ENCODE results near the gene MVK.

The MVK gene

DNA sequence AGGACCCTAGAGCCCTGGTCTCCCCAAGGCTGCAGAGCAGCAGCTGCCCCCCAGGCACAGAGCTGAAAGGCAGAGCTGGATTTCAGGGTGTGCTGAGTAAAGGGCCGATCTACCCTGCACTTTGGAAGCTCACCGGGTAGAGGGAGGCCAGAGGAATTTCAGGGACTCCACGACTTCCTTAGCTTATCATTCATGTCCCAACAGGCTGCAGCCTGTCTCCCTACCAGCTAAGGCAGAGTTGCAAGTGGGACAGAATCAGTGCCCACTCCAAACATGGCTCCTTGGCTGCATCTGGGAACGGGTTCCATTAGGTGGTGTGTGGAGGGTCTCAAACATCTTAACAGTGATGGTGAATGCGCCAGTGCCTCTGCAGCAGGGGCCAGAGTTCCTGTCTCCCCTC is 27.8 kb upstream of the MVK start:
- DNase-seq (ENCODE audit: low spot score) = no peak

DNA sequence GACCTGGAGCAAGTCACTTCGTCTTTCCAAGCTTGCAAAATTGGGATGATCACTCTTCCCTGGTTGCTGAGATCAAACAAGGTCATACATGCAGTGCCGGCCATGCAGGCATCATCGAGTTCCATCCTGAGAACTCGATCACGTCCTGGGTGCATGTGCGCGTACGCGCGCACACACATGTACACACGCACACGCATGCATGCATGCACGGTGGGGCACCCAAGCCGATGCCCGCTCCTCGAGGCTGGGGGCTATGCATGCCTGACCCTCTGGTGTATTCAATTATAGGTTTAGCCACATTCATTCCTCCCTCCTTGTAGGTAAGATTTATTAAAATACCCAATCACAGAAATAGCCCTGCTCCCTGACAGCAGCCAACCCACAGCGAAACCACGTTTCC is 26.3 kb upstream of the MVK start:
- DNase-seq (ENCODE audit: low spot score) = no peak

DNA sequence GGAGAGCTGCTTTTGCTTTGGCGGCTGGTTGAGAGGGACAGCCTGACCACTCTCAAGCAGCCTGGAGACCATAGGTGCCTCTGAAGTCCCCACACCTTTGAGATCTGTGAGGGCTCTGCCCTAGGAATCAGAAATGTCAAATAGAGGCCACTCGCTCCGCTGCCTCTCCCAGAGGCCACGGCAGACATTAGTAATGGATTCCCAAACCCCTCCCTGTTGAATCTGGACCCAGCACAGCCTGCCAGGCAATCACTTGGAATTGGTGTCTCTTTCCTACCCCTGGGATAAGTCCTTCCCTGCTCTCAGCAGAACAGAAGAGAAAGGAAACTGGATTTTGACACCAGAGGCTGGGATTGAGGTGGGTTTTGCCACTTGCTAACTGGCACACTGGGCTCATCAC is 25.3 kb upstream of the MVK start:
- no peak for DNase-seq (ENCODE audit: low spot score)

DNA sequence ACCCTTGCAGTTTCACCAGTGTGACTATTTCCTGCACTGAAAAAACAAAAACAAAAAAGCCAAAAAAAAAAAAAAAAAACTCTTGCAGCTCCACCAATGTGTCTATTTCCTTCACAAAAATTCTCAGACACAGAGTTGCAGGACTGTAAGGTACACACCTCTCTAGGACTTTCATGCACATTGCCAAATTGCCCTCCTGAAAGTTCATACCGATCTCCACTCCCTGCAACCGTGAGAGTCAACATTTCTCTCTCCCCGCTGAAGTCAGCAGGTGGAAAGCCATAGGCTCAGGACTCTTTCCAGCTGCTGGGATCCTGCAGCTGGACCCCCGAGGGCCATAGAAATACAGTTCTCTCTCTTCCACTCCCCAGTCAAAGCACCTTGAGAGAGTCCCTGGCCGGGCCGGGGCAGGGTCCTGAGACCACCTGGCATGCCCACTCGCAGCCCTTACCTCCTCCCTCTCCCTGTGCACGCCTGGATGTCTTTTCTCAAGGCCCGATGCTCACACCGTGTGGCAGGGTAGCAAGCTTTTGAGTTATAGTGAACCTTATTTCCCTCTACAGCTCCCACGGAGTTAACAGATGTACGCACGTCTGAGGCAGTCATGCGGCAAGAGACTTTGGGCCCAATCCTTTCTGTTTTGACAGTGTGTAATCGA is 23.9 kb upstream of the MVK start:
- no peak for DNase-seq (ENCODE audit: low spot score)

DNA sequence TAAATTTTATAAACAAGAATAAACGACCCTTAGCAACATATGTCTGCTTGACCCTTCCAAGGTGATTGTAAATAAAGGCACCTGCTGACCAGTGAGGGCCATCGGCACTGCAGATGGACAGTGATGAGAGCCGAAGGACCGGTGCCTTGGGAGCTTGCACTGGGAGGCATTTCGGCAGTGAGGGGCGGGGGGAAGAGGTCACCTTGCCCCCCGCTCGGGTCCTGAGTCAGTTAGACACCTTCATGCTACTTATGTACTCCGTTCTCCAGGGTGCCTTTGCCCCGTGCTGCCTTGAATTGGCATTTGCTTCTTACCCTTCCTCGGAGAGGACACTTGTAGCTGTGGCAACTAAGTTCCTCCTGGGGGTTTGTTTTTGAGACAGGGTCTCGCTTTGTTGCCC is 23.3 kb upstream of the MVK start:
- DNase-seq (ENCODE audit: low spot score) = no peak

DNA sequence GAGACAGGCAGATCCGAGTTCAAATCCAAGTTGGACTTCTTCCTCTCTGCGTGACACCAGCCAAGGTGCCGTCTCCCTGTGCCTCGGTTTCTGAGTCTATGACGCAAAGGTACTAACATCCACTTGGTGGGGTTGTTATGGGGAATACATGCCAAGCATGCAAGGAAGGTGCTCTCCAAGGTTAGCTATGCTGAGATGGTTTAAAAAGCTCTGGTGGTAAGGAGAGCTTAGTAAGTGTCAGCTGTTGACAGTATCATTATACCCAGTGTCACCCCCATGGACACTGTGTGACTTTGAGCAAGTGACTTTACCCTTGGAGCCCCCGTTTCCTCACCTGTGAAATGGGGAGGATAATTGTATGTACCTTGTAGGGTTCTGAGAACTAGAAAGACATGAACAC is 22.5 kb upstream of the MVK start:
- no peak for DNase-seq (ENCODE audit: low spot score)

DNA sequence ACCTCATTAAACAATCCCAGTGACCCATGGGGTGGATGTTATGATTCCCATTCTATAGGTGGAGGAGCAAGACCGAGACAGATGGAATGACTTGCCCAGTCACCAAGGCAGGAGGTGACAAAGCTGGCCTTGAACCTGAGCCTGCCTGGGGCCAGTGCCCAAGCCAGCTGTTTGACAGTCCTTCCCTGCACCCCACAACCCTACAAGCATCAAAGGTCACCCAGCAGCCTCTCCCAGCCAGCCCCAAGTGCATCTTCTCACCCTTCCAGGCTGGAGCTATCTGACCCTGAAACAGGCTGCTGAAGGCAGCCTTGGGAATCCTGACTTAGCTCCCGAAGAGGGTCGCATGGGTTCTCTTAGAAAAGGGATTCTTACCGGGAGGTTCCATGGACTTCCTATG is 20.6 kb upstream of the MVK start:
- no peak for DNase-seq (ENCODE audit: low spot score)

DNA sequence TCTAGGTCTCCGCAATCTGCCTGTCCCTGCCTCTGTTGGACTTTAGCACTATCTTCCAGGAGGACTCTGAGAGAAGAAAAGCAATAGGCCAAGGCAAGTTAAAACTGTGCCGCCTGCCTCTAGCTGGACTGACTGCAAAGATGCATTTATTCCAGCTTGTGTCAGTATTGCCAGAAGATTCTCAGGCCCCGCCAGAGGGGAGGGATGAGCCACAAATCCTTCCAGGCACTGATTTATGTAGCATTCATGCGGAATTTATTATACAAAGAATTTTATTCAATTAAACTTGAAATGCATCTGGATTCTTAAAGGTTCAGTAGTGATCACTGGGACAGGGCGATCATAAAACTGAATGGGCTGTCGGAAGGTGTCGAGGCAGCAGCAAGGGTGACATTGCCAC is 20.1 kb upstream of the MVK start:
- no peak for DNase-seq (ENCODE audit: low spot score)

DNA sequence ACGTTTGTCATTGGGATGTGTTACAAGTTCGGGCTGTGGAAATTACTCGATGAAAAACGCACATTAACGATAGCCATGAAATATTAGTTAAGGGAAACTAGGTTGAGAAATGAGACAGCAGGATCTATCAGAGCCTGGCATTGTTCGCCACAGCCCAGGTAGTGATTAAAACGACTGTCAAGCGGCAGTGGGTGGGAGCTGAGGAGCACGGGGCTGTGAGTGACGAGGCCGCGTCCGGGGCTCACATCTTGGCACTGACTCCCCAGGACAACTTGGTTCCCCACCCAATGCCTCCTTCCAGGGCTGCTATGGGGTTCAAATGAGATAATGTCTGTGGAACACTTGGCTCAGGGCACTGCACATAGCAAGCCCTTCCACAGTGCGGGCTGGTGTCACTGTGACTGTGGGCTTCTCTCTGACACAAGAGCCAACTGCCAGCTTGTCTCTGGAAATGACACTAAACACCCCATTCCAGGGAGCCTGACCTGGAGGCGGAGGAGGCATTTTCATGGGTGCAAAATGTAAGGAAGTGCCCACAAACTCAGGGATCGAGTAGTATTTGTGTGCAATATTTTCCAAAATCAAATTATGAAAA is 19.6 kb upstream of the MVK start:
- DNase-seq (ENCODE audit: low spot score) = no peak

DNA sequence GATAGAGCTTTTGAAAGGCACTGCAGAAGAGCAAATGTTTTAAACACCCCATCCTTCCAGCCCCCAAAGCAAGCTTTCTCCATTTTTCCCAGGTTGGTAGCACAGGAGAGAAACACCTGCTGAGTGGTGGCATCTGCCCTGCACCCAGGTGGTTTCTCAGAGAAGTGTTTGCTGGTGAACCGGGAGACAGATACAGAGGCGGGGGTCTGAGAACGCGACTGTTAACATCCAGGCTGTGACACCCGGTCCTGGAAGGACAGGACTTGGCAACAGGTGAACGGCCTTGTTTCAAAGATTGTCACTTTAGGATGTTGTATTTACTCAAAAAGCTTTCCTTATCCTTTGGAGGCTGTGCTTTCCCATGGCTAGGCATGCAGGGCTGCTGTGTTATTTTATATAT is 18.8 kb upstream of the MVK start:
- no peak for DNase-seq (ENCODE audit: low spot score)

DNA sequence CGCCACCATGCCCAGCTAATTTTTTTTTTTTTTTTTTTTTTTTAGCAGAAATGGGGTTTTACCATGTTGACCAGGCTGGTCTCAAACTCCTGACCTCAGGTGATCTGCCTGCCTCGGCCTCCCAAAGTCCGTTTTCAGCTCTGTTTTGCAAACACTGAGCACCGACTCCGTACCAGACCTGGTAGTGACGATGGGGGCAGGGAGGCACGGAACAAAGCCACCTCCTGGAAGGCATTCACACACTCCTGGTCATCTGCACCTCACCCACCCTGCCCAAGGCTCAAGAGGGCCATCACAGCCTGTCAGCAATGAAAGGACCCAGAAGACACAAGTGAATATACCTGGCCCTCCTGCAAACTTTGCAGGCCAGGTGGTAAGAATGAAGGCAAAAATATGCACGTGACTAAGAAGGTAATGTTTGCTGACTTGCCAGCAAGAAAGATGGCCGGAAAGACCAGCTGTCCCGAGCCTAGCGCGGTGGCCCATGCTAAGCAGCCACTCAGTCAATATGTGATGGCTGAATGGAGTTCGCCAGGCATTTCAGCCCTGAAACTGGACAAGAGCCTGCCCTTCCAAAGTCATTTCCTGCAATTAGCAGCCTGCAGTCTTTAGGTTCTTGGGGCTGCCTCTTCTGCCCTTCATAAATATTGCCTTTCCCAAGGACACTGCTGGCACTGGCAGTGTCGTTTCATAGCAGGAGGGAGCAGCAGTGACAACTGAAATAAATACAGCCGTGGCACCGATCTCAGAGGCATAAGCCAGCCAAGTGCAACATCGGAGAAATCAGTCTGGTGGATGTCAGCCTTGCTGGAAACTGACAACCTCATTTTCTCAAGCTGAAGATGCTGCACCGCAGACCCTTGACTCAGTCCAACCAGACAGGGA is 17.9 kb upstream of the MVK start:
- no peak for DNase-seq (ENCODE audit: low spot score)

DNA sequence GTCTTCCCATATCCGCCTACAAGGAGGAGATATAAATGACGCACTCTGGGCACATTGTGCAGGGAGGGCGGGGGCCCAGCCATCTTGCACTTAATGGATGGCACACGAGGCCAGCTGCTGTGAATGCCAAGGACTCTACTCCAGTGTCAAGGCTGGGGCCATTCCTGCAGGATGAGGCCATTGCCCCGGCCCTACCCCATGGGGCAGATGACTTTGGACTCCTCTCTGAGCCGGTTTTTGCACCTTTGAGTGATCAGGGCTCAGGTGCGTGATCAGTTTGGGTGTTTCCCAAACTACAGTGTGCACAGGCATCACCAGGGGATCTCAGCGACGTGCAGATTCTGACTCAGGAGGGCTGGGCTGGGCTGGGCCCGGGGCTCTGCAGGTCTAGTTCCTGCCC is 16.4 kb upstream of the MVK start:
- DNase-seq (ENCODE audit: low spot score) = no peak

DNA sequence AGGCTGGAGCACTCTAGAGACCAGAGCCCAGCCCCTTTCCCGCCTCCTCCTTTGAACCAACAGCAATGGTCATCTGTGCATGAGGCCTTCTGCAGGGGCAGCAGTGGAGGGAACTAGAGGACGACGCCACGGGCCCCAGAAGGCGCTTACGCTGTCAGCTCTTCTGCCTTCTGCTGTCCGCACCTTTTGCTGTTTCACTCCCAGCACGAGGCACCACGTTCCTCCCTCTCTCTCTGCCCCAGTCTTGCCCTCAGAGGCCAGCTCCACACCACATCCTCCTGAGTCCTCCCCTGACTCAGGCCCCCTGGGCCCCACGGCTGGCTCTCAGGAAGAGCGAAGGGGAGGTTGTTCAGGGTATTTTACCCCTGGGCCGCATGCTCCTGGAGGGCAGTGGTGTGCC is 15.8 kb upstream of the MVK start:
- DNase-seq (ENCODE audit: low spot score) = no peak

DNA sequence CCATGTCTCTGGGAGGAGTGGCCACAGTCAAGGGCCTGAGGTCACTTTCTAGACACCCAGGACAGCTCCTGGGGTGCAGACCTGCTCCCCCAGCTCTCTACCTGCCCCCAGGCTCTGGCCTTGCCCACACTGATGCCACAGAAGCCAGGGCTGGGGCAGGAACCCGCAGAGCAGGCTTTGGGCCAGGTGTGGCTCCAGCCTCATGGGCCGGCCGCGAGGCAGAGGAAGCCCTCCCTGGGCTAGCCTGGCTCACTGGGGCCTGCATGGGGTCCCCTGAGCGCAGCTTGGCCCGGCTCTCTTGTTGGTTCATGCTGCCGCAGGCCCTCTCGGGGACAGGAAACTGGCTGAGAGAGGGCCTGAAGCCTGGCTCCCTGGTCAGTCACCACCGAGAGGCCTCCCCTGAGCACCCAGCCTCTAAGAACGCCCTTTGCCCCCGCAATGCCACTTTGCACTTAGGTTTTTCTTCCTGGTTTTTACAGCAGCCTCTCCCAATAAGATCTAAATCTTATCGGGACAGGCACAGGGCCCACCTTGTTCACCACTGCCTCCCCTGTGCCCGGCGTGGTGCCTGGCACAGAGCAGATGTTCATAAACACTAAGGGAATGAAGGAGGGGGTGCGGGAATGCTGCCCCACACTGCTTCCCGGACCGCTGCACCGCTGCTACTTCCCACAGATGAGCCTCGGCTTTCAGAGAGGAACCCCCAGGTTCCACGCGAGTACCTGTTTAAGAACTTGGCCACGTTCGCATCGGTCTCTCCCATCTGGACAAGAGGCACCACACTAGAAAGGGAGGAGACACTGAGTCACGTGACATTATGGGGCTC is 15.0 kb upstream of the MVK start:
- DNase-seq (ENCODE audit: low spot score) = no peak

DNA sequence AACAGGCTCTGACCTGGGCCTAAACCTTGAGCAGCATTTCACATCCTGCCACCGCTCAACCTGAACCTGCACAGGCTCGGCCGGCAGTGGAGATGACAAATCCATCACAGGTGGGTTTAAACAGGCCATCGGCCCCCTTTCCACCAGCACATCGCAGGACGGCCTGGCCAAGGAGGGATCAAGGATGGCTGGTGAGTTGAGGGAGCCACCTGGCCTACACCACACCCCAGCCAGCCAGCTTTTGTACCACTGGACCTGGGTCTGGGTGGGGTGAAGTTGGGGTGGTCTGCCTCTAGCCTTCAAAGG is 14.4 kb upstream of the MVK start:
- no peak for DNase-seq (ENCODE audit: low spot score)

DNA sequence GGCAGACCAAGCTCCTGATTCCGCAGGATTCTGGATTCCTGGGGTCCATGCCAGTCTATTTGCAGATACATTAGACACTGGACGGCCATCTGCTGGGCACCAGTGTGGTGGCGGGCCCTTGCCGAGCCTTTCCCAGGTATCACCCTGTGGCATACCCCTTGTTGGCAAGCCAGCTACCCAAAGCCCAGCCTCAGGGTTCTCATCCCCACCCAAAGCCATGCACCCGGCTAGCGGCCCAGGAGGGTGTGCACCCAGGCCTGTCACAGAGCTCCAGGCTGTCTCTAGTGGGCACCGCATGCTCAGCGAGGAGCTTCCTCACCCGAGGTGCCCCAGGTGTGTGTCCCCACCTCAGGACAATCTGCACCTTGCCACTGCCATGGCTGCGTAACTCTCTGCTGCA is 14.0 kb upstream of the MVK start:
- no peak for DNase-seq (ENCODE audit: low spot score)

DNA sequence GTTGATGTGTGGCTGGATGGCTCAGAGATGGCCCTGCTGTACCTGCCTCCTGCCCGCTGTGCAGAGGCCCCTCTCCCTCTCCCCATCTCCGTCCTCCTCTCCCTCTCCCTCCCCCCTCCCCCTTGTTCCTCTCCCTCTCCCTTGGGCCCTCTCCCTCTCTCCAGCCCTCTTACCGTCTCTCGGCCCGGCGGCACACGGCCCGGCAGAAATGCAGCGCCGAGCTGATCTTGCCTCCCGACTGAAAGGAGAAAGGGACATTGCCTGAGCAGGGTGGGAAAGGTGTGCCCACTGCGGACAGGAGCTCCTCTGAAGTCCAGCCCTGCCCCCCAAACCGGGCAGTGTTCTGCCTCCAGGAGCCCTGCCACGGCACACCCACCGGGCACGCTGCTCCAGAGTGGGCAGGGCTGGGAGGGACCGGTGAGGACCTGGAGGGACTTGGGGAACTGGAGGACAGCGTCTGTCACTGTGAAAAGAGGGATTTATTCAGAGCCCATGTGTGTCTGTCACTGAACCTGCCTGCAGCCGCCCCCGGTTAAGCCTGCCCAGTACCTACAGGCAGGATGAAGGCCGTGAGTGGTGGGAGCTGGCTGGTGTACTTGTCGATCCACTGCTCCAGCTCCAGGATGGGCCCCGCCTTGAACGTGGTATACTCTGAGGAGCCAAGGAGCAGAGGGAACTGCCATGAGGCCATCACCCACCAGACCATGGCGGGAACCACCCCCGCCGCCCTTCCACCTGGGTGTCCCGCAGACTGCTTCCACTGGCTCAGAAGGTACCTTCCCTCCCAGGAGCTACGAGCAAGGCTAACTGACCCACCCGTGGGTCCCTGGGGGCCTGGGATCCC is 12.5 kb upstream of the MVK start:
- no peak for DNase-seq (ENCODE audit: low spot score)

DNA sequence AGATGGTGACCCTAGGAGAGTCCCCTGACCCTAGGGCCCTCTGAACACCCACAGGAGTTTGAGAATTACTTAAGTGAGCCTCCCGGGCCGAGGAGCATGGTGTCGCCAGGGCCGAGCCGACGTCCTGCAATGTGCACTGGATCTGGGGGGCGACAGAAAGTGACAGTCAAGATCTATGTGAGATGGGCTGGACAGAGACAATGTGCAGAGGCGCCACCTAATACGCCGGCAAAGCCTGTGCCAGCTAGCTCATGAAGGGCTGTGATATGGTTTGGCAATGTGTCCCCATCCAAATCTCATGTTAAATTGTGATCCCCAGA is 11.9 kb upstream of the MVK start:
- no peak for DNase-seq (ENCODE audit: low spot score)

DNA sequence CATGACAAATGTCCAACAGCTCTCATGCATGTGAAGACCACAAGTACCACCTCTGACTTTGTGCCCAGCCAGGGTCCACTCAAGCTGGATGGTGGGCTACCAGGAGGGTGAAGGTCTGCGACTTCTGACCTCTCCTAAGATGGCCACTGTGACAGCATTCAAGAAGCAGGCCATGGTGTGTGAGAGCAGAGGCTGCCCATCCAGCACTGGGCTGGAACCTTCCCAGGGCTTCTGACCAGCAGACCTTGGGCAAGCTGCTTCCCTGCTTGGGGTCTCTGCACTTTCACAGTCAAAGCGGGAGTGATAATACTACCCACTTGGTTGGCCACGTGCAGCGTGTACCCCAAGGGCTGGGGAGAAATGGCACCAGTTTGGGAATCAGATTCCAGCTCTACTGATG is 10.7 kb upstream of the MVK start:
- DNase-seq (ENCODE audit: low spot score) = no peak

DNA sequence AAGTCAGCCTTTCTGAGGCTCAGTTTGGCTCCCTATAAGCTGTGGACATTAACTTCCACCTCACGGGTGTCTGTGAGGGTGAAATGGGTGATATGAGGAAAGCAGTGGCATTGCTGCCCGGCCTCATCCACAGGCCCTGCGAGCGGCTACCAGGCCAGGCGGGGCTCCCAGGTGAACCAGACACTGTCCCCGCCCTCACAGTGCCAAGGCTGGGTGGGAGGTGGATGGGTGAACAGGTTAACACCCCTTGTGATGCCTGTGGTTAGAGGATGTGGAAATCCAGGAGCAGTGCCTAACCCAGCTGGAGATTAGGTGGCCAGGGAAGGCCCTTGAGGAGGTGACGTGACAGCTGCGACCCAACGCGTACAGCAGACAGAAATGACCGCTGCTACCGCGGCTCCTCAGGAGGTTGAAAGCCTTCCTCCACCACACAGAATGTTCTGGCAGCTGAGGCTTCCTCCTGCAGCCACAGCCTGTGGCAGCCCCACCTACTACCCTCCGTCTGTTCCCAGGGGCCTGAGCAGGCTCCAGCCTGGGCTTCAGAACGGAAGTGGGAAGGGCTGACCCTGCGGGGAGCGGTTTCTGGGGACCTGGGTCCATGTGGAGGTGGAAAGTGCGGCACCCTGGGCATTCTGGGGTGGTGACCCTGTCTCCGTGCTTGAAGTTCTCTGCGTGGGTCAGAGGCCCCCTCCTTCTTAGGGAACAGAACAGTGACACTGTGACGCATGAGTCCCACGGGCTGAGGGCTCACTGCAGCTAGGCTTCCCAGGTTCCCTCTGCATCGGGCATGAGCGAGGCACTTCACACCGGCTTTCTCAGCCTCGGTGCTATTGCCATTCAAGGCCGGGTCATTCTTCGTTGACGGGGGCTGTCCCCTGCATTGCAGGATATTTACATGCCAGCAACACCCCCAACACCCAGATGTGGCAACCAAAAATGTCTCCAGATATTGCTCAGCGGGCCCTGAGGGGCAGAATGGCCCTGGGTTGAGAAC is 10.0 kb upstream of the MVK start:
- peak; percentile 26 for DNase-seq (ENCODE audit: low spot score)

DNA sequence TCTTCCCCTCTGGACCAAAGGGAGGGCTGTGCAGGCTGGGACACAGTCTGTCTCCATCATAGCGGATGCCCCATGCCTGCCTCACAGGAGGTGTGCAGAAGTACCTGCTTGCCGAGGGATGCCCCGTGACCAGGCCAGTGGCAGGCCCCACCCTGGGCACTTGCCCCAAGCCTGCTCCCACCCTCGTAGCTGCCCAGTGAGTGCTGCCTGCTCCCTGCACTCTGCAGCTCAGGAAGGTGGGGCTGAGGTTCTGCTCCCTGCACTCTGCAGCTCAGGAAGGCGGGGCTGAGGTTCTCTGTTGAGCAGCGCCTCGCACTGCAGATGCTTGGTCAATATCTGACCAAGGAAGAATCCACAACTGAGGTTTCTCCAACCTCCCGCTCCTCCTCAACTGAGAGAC is 7.2 kb upstream of the MVK start:
- DNase-seq (ENCODE audit: low spot score) = no peak

Data from SW480 (cell line).